COLO829 (cell line): Measurements from ENCODE around the gene SCOC.
A peak's percentile ranks its signal among the peaks of the same experiment; 100 is the strongest.
"Not testable (repeated sequence)": the region's sequence is repeated elsewhere in the genome, so short reads cannot be mapped to it uniquely, and the experiment has no call there.

Experiments used
- DNase-seq: peaks from one replicate; pipeline ENCODE4 v3.0.0; 2012; ENCODE audit warnings: low spot score

The SCOC gene

DNA sequence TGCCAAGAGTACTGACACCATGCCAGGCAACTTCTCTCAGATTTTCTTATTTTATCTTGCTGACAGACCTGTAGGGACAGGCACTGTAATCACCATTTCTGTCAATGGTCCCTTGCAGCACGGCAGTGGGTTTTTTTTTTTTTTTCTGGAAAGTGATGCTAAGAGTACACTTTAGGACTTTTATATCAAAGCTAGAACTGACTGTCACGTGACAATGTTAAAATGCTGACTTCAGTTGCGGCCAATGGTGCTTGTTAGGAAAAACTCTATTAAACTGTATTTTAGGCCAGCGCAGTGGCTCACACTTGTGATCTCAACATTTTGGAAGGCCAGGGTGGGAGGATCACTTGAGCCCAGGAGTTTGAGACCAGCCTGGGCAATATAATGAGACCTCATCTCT lies 12.3 kb upstream of the SCOC start:
- DNase-seq = no peak

DNA sequence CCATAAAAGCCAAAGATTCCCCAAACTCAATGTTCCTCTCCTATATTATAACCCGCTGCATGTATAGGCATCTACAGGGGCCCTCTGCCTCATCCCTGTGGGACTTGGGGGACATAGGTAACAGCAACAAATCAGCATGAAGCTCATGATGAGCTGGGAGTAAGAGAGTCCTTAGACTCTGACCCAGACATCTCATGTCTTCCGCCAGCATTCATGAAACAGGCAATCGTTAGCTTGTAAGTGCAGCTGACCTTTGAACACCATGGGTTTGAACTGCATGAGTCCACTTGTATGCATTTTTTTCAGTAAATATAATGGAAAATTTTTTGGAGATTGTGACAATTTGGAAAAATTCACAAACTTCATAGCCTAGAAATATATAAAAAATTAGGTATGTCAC lies 10.4 kb upstream of the SCOC start:
- DNase-seq = no peak

DNA sequence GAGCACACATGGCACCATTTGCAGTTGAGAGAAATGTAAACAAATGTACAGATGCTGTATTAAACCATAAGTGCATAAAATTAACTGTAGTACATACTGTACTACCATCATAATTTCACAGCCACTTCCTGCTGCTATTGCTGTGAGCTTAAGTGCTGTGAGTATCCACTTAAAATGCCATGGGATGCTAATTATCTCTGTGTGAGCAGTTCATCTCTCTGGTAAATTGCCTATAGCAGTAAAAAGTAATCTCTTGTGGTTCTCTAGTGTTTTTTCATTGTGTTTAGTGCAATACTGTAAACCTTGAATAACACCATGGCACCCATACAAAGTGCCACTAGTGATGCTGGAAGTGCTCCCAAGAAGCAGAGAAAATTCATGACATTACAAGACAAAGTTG lies 9.9 kb upstream of the SCOC start:
- DNase-seq = no peak

DNA sequence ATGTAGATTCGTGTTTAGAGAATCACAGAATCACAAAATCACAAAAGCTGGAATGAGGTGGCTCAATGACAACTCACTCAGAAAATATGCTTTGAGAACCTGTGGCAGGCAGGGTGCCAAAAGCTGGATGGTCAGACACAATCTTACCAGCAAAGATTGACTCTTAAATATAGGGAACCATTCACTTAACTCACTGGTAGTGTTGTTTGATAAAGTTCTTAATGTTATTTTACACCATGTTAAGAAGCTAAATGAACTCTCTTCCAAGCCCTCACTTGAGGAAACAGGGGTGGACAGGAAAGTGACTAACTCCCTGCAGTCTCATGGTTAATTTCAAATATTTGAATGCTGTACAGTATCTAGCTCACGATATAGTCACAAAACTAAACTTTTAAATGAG lies 5.7 kb upstream of the SCOC start:
- DNase-seq = no peak

DNA sequence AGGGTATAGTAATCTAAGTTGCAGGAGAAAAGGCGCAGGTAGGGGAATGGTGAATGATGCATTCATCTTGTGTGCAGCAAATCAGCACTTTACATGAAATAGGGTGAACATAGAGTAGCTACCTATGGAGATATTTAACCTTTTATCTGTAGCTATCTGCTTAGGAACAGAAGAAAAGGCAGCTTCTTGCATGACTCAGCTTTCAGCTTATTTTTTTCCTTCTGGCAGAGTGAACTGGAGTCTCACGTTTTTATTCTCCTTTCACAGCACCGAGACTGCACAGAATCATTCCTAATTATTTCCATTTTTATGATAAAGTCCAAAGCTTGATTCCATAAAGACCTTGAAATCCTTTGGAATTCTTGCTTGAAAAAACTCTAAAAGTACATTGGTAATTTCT lies 4.8 kb upstream of the SCOC start:
- DNase-seq = no peak

DNA sequence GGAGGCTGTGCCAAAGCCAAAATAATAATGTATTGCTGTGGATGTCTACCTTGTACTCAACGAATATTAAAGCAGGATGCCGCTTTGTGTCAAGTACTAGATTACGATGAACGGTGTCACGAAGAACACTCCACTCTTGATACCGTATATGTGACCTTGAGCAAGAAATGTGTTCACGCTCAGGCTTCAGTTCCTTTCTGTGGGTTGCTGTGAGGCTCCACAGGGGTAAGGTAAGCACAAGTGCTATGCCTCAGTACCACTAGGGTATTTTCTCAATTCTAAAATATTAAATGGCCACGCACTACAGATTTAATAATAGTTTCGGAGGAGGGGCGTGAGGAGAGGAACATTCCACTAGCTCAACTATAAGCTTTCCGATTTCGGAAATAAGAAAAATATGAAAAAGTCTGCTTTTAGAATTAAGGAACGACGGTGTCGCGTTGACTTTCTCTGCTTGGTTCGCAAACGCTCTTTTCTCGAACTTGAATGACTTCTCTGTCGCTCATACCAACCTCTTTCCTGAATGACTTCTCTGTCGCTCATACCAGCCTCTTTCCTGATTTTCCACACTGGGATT lies 607 bp upstream of the SCOC start:
- peak; percentile 19 for DNase-seq

DNA sequence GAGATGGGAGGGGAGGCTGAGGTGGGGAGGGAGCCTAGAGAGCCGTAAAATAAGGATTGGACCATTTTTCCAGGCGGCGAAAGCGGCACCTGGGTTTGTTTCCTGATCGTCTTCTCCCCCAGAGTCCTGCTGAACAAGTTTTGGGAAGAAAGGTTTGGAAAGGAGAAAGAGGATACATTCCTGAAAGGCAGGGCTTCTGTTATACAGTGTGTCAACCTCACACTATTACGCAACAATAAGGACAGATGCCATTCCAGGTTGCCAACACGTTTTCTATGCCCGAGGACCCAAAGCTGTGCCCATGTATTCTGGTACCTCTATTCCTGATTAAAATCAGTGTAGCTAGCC lies 658 bp downstream of the SCOC start:
- no peak for DNase-seq

DNA sequence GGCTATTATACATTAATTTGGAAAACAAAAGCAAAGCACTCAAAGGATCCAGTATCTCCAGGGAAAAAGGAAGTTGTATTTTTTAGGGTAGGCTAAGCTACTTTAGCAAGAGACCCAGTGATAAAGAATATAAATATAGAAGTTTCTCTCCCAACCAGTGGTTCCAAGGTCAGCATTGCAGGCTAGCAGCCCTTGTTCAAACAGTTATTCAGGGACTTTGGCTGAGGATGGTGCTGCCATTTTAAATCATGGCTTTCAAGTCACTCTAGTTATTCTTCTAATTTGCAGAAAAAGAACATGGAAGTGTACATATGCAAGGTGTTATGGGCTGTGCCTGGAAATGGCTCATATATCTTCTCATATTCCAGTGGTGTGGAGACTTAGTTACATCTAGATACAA lies 9.3 kb downstream of the SCOC start:
- DNase-seq = no peak

DNA sequence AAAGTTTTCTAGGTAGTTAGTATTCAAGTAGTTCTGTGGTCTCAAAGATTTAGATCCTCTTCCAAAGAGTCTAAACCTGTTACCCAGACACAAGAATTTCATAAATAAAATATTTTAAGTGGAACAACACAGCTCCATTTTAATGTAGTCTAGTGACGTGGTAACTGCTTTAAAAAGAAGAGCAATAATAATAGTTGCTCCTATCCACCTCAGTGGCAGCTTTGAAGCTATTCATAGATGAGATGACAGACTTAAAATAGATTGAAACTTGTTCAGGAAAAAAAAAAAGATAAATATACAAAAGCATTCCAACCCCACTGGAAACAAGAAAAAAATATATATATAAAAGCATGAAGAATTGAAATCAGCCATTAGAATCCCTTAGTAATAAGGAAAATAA lies 14.6 kb downstream of the SCOC start:
- DNase-seq = no peak

DNA sequence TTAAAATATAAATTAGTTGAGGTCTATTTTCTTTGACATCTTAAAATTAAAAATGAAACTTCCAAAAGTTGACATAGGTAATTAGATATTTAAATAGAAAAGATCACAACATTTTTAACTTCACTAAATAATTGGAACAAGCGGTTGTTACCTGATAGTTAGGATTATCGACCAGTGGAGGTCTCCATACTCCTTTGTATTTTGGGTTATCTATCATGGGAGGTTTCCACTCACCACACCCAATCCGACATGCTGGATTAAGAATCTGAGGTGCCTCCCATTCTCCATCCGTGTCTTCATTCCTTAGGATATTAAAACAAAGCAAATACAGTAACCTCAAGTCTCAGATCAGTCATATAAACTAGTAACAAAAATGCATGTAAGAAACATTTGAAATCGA lies 22.2 kb downstream of the SCOC start:
- DNase-seq = no peak

DNA sequence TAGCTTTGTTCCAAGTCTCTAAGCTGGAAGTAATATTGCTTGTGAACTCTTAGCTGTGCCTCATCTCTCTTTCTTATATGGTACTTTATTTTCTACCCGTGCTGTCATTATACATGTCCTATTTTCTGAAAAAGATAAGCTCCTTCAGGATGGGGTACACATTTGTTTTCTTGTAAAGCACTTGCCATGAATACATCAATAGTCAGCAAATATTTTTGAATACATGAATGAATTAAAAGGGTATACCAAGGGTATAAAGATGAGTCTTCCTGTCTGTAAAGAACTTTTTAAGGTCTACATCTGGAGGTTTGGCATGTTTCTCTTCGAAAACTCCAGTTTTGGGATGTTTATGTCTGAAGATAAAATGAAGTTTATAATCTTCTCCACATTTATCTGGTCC lies 26.7 kb downstream of the SCOC start:
- no peak for DNase-seq

DNA sequence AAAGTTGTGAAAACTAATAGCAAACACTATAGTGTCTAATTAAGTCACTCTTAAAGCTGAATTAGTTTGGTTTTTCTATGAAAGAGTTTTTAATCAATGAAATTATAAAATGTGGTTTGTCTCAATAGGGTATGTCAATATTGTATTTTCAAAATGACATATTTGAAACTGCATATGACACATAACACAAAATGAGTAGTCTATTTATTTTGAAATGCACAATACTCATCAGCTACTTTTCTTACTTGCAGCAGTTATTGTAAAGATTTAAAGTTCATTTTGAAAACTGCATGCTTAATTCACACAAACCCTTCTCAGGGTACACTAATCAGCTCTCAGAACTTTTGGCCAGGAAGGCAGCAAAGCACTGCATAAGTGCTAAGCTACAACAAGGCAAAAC lies 32.8 kb downstream of the SCOC start:
- no peak for DNase-seq

DNA sequence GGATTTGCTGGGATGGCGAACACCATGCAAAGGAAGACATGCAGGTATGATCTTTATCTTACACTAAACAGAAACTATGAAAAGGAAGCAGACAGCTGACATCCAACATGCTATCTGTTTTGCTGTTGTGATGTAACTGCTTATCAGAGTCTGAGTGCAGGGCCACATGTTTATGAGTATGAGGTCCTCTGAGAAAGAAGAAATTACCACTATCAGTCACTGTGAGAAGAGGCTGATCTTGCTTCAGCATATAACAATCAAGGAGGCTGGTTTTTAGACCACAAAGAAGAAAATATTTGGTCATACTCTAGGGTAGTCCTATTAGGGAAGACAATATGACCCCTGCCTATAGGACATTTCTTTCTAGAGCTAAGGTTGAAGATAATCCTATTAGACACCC lies 35.5 kb downstream of the SCOC start:
- no peak for DNase-seq

DNA sequence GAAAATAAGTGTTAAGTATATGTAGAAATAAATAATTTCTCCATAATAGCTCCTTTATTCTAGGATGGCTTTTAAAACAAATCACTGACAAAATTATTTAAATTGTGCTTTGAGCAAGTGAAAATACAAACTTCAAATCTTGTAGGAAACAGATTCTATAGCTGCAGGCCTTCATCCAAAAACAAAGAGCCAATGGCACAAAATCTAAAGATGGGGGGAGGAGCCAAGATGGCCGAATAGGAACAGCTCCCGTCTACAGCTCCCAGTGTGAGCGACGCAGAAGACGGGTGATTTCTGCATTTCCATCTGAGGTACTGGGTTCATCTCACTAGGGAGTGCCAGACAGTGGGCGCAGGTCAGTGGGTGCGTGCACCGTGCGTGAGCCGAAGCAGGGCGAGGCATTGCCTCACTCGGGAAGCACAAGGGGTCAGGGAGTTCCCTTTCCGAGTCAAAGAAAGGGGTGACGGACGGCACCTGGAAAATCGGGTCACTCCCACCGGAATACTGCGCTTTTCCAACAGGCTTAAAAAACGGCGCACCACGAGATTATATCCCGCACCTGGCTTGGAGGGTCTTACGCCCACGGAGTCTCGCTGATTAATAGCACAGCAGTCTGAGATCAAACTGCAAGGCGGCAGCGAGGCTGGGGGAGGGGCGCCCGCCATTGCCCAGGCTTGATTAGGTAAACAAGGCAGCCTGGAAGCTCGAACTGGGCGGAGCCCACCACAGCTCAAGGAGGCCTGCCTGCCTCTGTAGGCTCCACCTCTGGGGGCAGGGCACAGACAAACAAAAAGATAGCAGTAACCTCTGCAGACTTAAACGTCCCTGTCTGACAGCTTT lies 39.9 kb downstream of the SCOC start:
- not testable (repeated sequence) for DNase-seq

DNA sequence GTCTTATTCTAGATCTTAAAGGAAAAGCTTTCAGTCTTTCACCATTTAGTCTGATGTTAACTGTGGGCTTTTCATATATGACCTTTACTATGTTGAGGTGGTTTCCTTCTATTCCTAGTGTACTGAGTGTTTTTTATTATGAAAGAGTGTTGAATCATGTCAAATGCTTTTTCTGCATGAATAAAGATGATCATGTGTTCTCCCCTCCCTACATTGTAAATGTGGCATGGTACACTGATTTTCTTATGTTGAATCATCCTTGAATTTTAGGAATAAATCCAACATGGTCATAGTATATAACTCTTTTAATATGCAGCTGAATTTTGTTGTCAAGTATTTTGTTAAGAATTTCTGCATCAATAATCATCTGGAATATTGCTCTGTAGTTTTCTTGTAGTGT lies 49.7 kb downstream of the SCOC start:
- no peak for DNase-seq

DNA sequence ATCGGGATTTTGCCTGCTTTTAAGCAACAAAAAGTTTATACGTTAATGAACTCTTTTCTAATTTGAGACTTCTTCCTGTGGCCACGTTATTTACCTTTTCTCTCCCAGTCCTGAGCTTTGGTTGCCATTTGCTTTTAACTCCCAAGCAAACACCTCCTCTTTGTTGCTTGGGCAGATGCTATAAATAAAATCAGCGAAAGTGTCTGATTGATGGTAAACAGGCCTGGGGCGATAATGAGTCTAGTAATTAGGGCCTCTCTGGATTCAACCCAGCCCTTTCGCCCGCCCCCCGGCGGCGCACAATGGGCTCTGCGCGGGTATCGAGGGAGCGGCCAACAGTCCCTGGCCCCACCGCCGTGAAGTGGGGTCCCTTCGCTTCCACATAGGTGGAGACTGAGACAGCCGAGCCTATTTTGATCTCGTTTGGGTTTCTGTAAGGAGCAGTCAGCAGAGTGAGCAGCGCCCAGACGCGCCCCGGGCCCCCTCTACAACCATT lies 53.2 kb downstream of the SCOC start:
- no peak for DNase-seq

DNA sequence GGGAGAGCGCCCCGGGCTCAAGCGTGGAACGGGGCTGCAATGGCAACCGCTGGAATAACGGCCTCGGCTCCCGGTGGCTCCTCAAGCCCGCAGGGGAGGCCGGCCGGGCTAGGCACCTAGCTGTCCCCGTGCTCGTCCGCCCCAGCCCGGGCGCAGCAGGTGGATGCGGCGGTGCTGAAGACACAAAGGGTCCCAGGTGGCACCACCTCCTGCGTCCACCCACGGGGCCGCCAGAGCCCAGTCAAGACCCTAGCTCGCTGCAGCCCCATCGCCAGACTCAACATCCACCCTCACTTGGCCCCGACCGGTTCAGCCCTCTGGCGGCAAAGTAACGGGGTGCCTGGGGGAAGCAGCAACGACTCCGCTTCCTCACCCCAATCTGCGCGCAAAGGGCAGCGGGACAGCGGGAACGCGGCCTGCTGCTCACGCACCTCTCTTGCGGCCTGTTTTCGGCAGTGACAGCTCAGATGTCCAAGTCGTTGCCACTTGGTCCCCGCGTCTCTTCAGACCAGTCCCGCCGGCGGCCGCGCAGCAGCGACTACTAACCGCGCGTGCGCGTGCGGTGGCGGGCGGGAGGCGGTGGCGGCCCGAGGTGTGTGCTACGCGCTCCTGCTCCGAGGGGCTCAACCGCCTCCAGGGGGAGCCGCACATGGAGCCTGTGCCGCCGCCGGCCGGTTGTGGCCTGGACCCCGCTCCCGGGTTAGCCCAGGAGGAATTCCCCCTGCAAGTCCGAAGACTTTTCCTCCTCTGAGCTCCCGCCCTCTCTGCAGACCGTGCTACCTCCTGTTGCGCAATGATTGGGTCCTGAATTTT lies 53.9 kb downstream of the SCOC start, which contains the start of gene CLGN:
Gene CLGN (minus strand): TSS at position 543 of the 813 bp plus-strand sequence. CDS start 14,570 bp downstream, outside the sequence.
- DNase-seq = peak; percentile 21

DNA sequence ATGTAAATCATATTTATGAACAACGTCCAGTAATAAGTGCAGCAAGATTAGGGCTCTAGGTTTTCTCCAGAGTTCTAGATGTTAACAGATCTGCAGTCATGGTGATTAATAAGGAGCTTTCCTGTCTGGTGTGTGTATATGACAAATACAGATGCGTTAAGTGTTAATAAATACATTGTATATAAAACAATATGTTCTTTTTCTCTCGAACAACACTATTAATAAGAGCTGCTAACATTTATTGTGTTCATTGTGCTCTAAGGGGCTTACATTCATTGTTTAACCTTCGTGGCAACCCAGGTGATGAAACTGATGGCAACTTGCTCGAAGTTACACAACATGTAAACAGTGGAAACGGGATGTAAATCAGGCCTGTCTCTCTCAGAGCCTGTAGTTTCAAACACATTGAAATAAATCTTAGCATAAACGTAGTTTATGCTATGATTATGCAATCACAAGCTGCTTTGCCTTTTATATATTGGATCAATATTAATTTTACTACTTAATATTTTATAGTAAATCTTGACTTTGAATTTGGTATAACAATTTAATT lies 54.5 kb downstream of the SCOC start:
- DNase-seq = no peak
